WTC11 (cell line): ENCODE results near the gene DYRK1A.

ENCODE experiments used
- ESRRA ChIP-seq: sonication (generic); formaldehyde crosslinking; IDR thresholded peaks from 2 replicates; pipeline ENCODE4 v1.8.1; 2022; ENCODE audit warnings: mild to moderate bottlenecking, missing genetic modification reagents, borderline replicate concordance
- FOXK1 ChIP-seq: sonication (generic); formaldehyde crosslinking; IDR thresholded peaks from 2 replicates; pipeline ENCODE4 v1.8.0; 2022; ENCODE audit warnings: mild to moderate bottlenecking, moderate library complexity, missing genetic modification reagents
- SMAD4 ChIP-seq: sonication (generic); formaldehyde crosslinking; IDR thresholded peaks from 2 replicates; pipeline ENCODE4 v1.8.0; 2022; ENCODE audit warnings: mild to moderate bottlenecking, missing genetic modification reagents
- TCF7 ChIP-seq: sonication (generic); formaldehyde crosslinking; IDR thresholded peaks from 2 replicates; pipeline ENCODE4 v1.8.0; 2022; ENCODE audit warnings: mild to moderate bottlenecking, low read depth, missing genetic modification reagents, moderate library complexity
- TP53 ChIP-seq: sonication (generic); formaldehyde crosslinking; IDR thresholded peaks from 2 replicates; pipeline ENCODE4 v1.8.1; 2023; ENCODE audit warnings: mild to moderate bottlenecking, missing genetic modification reagents
- ZNF396 ChIP-seq: fragments of 250-450 bp; sonication (Bioruptor Pico); IDR thresholded peaks from 2 replicates; pipeline ENCODE4 v1.8.0; 2021; ENCODE audit warnings: mild to moderate bottlenecking, moderate library complexity, borderline replicate concordance
- TF ChIP-seq, protein P1 (sequence below): fragments of 200-600 bp; IDR thresholded peaks from 2 replicates; pipeline ENCODE4 v1.8.0; 2022; ENCODE audit warnings: antibody characterized with exemption
- TF ChIP-seq, protein P2 (sequence below): sonication (generic); formaldehyde crosslinking; IDR thresholded peaks from 2 replicates; pipeline ENCODE4 v1.8.0; 2022; ENCODE audit warnings: mild to moderate bottlenecking, missing genetic modification reagents
- TF ChIP-seq, protein P3 (sequence below): sonication (generic); formaldehyde crosslinking; IDR thresholded peaks from 2 replicates; pipeline ENCODE4 v1.8.1; 2023; ENCODE audit warnings: mild to moderate bottlenecking, missing genetic modification reagents, moderate library complexity
- TF ChIP-seq, protein P4 (sequence below): sonication (generic); formaldehyde crosslinking; IDR thresholded peaks from 2 replicates; pipeline ENCODE4 v1.8.1; 2022; ENCODE audit warnings: low read depth, missing genetic modification reagents, borderline replicate concordance
- TF ChIP-seq, protein P5 (sequence below): fragments of 250-450 bp; sonication (Bioruptor Pico); IDR thresholded peaks from 2 replicates; pipeline ENCODE4 v1.9.0; 2021; ENCODE audit warnings: mild to moderate bottlenecking
- TF ChIP-seq, protein P6 (sequence below): sonication (generic); formaldehyde crosslinking; IDR thresholded peaks from 2 replicates; pipeline ENCODE4 v1.8.1; 2022; ENCODE audit warnings: missing genetic modification reagents, borderline replicate concordance
- TF ChIP-seq, protein P7 (sequence below): sonication (generic); formaldehyde crosslinking; IDR thresholded peaks from 2 replicates; pipeline ENCODE4 v1.8.1; 2022; ENCODE audit warnings: low read depth, mild to moderate bottlenecking, moderate library complexity, missing genetic modification reagents, borderline replicate concordance

DNA sequence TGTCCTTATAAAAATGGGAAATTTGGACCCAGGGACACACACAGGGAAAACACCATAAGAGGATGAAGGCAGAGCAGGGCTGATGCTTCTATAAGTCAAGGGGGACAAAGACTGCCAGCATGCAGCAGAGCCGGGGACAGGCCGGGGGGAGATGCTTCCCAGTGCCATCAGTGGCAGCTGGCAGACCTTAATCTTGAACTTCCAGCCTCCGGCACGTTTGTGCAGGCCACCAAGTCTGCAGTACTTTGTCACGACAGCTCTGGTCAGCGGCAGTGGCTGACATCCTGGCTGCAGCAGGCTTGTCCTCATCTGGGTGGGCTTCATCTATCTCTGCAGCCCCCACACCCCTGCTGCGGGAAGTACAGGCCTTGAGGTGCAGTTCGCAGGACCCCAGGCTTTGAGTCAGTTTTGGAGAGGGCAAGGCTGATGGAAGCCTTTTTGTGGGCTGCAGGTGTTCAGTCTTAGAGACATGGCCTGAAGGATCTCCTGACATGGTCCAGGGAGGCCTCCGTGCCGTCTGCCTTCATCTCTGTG is 186.0 kb downstream of the DYRK1A start:
- TF ChIP-seq, protein P1, sequence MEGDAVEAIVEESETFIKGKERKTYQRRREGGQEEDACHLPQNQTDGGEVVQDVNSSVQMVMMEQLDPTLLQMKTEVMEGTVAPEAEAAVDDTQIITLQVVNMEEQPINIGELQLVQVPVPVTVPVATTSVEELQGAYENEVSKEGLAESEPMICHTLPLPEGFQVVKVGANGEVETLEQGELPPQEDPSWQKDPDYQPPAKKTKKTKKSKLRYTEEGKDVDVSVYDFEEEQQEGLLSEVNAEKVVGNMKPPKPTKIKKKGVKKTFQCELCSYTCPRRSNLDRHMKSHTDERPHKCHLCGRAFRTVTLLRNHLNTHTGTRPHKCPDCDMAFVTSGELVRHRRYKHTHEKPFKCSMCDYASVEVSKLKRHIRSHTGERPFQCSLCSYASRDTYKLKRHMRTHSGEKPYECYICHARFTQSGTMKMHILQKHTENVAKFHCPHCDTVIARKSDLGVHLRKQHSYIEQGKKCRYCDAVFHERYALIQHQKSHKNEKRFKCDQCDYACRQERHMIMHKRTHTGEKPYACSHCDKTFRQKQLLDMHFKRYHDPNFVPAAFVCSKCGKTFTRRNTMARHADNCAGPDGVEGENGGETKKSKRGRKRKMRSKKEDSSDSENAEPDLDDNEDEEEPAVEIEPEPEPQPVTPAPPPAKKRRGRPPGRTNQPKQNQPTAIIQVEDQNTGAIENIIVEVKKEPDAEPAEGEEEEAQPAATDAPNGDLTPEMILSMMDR, result no peak
- TF ChIP-seq, protein P2, sequence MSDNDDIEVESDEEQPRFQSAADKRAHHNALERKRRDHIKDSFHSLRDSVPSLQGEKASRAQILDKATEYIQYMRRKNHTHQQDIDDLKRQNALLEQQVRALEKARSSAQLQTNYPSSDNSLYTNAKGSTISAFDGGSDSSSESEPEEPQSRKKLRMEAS (CRISPR knock-in tag), result no peak
- TF ChIP-seq TCF7 (CRISPR knock-in tag) (no peak), SMAD4 (CRISPR knock-in tag) (no peak), ESRRA (CRISPR knock-in tag) (no peak), ZNF396 (no peak), FOXK1 (no peak), TP53 (CRISPR knock-in tag) (no peak)
- TF ChIP-seq, protein P3, sequence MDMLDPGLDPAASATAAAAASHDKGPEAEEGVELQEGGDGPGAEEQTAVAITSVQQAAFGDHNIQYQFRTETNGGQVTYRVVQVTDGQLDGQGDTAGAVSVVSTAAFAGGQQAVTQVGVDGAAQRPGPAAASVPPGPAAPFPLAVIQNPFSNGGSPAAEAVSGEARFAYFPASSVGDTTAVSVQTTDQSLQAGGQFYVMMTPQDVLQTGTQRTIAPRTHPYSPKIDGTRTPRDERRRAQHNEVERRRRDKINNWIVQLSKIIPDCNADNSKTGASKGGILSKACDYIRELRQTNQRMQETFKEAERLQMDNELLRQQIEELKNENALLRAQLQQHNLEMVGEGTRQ (CRISPR knock-in tag), result no peak
- TF ChIP-seq, protein P4, sequence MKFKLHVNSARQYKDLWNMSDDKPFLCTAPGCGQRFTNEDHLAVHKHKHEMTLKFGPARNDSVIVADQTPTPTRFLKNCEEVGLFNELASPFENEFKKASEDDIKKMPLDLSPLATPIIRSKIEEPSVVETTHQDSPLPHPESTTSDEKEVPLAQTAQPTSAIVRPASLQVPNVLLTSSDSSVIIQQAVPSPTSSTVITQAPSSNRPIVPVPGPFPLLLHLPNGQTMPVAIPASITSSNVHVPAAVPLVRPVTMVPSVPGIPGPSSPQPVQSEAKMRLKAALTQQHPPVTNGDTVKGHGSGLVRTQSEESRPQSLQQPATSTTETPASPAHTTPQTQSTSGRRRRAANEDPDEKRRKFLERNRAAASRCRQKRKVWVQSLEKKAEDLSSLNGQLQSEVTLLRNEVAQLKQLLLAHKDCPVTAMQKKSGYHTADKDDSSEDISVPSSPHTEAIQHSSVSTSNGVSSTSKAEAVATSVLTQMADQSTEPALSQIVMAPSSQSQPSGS (CRISPR knock-in tag), result no peak
- TF ChIP-seq, protein P5, sequence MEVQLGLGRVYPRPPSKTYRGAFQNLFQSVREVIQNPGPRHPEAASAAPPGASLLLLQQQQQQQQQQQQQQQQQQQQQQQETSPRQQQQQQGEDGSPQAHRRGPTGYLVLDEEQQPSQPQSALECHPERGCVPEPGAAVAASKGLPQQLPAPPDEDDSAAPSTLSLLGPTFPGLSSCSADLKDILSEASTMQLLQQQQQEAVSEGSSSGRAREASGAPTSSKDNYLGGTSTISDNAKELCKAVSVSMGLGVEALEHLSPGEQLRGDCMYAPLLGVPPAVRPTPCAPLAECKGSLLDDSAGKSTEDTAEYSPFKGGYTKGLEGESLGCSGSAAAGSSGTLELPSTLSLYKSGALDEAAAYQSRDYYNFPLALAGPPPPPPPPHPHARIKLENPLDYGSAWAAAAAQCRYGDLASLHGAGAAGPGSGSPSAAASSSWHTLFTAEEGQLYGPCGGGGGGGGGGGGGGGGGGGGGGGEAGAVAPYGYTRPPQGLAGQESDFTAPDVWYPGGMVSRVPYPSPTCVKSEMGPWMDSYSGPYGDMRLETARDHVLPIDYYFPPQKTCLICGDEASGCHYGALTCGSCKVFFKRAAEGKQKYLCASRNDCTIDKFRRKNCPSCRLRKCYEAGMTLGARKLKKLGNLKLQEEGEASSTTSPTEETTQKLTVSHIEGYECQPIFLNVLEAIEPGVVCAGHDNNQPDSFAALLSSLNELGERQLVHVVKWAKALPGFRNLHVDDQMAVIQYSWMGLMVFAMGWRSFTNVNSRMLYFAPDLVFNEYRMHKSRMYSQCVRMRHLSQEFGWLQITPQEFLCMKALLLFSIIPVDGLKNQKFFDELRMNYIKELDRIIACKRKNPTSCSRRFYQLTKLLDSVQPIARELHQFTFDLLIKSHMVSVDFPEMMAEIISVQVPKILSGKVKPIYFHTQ, result no peak
- TF ChIP-seq, protein P6, sequence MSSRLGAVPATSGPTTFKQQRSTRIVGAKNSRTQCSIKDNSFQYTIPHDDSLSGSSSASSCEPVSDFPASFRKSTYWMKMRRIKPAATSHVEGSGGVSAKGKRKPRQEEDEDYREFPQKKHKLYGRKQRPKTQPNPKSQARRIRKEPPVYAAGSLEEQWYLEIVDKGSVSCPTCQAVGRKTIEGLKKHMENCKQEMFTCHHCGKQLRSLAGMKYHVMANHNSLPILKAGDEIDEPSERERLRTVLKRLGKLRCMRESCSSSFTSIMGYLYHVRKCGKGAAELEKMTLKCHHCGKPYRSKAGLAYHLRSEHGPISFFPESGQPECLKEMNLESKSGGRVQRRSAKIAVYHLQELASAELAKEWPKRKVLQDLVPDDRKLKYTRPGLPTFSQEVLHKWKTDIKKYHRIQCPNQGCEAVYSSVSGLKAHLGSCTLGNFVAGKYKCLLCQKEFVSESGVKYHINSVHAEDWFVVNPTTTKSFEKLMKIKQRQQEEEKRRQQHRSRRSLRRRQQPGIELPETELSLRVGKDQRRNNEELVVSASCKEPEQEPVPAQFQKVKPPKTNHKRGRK (CRISPR knock-in tag), result no peak
- TF ChIP-seq, protein P7, sequence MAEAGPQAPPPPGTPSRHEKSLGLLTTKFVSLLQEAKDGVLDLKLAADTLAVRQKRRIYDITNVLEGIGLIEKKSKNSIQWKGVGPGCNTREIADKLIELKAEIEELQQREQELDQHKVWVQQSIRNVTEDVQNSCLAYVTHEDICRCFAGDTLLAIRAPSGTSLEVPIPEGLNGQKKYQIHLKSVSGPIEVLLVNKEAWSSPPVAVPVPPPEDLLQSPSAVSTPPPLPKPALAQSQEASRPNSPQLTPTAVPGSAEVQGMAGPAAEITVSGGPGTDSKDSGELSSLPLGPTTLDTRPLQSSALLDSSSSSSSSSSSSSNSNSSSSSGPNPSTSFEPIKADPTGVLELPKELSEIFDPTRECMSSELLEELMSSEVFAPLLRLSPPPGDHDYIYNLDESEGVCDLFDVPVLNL (CRISPR knock-in tag), result no peak
